GM18498 (cell line): ENCODE measurements around the gene NDUFAF8.

Experiments used
- ATAC-seq: cut with Tn5 transposase; IDR thresholded peaks from one replicate; pipeline ENCODE4 v1.9.1; 2021; ENCODE audit warnings: mild to moderate bottlenecking, moderate library complexity; ENCODE audit not compliant: unreplicated experiment

NDUFAF8 gene

DNA sequence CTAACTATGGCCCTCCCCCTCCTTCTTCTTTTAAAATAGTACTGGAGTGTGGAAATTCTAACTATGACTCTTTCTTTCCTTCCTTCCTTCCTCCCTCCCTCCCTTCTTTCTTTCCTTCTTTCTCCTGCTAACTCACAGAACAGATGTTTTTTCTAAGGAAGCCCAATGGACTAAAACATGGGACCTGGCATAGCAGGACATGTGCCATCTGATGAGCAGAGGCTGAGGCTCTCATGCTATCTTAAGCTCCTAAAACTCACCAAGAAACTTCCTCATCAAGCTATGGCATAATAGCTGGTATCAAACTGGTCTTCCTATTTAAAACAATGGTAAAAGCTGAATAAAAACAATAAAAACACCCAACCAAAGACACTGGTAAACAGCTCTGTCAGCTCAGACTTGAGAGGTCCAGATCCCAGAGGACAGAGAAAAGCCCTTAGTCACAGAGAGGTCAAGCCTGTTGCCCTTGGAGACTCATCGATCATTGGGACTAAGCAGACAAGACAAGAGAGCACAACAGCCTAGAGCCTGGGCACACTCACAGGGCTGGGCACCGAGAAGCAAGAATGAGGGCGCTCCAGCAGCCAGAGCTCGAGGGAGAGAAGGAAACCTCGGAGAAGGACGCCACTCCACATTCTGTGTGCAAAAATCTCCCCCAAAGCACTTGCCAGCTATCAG is 28.4 kb downstream of the NDUFAF8 start:
- ATAC-seq = no peak

DNA sequence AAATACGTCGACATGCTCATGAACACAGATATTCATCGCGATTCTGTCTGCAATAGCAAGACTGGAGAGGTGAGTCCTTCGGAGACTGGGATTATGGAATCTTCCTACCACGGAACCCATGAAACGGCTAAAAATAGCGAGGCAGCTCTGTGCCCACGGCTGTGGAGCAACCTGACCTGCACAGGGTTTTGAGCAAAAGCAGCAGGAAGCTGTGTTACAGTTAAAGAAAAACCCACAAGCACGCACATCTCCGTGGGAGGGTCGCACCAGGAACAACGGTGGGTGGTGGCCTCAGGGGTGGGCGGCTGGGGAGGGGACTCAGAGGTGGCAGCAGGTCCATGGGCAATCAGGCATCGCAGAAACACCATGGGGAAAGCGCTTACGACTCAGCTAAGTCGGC is 31.2 kb downstream of the NDUFAF8 start:
- ATAC-seq = no peak

DNA sequence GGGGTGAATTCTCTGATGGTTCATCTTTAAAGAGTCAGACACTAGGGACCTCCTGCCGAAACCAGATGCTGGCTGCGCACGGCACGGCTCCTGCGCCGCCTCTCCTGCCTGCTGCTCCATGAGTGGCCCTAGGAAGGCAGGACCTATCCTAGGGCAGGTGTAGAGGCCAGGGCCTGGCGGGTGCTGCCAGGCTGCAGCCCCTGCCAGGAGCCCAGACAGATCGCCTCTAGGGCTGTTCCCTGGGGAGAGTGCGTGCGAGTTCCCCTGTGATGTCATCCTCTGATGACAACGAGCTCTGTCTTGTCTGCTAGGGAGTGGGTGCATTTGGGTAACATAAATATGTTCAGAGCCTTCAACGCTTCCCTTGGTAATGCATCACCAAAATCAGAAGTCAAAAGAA is 32.1 kb downstream of the NDUFAF8 start:
- ATAC-seq = no peak

DNA sequence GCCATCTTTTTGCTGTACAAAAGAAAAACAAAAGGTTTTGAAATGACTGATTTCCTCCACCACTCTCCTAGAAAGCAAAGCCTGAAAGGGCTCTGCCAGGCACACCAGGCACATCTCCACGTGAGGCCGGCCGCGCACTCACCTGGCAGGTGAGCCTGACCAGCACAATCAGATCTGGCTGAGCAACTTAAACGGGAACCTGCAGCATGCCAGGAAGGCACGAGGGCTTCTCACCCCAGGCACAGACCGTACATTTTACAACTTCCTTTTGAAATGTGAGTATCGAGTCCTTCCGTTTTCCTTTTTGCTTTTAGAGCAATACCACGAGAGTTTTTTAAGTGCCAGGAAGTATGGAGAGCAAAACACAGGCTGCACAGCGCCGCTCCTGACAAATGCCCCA is 33.5 kb downstream of the NDUFAF8 start:
- ATAC-seq = no peak

DNA sequence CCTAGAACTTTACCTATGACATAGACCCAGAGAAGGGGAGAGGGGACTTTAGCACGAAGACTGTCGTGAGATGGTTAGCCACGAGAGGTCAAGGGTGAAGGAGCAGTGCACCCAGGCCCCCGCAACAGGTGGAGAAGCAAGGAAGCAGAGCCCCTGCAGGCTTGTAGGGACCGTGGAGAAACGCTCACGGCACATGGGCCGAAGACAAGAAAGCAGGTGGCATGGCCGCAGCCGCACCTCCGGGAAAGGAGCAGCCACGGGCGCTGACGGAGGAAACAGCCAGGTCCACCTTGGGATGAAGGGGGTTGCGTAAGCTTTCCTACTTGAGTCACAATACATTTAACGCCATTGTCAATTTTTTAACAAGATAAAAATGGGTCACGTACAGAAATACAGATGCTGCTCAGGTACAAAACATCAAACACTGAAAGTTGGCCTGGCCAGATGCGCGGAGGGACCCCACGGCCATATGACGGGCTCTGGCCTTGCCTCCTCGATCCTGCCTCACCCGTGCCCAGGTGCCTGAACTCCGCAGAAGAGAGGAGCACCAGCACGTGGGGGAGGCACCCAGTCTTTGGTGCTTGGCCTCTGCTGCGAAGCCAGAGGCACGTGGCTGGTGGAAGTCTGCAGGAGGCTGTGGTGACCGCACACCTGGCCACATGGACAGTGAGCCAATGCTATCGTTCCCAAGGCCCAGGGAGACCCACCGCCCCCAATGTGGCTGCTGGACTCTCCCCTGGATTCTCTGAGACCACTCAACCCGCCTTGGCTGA is 34.8 kb downstream of the NDUFAF8 start:
- ATAC-seq = no peak

DNA sequence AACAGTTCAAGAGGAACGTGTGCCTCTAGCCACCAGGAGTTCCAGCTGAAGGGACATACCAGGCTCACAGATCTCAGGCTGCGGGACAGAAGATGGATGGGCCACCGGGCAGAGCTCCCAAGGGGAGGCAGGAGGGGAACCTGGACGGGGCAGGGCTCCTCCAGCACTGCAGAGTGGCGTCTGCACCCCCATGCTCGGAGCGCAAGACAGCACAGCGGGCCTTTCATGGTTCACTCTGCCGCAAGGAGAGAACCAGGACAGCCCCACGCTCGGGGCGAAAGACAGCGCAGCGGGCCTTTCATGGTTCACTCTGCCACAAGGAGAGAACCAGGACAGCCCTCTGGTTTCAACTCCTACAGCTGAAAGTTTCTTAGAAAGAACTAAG is 35.3 kb downstream of the NDUFAF8 start:
- ATAC-seq = no peak

DNA sequence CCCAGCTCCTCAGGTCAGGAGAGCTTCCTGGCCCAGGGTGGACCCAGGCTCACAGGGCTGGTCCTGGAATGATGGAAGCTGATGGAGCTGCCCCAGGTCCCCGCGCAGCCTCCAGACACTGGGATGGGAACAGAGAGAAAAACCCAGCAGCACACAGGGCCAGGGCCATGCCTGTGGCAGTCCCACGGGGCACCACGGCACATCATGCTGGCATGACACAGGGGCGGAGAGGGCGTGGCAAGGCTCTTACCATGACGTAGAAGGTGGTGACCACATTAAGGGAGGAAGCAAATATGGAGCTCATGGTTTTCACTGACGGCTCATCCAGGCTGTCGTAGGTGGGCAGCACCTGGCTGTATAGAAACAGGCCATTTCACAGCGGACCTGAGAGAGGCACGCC is 37.7 kb downstream of the NDUFAF8 start:
- no peak for ATAC-seq

DNA sequence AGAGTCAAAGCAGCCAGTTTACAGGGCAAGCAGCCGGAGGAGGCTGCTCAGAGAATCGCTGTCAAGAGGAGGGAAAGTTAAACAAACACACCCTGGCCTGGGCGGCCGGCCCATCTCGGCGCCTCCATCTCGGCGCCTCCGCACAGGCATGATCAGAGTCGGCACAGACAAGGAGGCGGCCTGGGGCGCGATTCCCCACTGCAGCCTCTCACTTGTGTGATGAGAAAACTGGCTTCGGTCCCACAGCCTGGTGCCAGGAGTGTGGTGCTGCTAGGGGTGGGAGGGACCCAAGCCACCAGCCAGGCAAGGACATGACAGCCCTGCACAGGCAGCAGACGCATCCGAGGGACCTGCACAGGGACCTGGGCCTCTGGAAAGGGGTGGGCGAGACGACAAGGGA is 38.3 kb downstream of the NDUFAF8 start:
- no peak for ATAC-seq

DNA sequence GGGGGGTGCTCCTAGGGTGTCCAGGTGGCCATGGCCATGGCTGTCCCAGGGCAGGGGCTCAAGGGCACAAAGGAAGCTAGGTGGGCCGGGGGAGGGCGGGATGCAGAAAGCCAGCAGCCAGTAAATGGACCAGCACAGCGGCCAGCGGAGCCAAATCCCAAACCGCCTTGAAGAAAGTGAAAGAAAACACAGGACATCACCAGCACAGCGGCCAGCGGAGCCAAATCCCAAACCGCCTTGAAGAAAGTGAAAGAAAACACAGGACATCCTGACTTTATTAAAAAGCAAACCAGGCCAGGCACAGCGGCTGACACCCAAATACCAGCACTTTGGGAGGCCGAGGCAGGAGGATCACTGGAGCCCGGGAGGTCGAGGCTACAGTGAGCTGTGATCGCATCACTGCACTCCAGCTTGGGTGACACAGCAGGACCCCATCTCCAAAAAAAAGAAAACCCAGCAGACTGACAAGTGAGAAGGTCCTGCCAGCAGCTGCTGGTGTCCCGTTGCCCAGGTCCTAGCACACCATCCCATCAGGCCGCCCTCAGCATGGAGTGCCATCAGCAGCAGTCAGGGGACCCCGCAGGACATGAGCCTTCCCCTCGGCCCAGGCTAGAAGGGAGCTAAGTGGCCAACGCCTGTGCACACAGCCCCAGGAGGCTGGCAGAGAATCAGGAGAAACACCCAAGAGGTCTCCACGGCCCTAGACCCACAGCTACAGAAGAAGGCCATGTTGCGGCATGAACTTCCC is 39.0 kb downstream of the NDUFAF8 start:
- no peak for ATAC-seq

DNA sequence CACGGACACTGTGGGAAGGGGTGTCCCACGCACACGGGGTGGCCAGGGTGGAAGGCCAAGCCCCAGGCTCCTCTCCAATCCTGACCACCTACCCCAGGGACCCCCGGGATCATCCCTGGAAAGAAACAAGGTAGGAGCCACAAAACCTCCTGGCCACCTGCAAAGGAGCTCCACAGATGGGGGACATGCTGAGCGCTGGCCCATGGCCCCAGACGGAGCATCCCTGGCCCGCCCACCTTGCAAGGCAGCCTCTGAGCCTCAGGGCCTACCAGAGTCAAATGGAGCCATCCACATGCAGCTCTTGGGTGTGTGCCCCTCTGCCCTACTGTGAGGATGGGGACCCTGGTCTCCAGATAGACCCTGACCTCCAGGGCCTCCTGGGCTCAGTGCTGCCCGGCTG is 39.7 kb downstream of the NDUFAF8 start:
- no peak for ATAC-seq

DNA sequence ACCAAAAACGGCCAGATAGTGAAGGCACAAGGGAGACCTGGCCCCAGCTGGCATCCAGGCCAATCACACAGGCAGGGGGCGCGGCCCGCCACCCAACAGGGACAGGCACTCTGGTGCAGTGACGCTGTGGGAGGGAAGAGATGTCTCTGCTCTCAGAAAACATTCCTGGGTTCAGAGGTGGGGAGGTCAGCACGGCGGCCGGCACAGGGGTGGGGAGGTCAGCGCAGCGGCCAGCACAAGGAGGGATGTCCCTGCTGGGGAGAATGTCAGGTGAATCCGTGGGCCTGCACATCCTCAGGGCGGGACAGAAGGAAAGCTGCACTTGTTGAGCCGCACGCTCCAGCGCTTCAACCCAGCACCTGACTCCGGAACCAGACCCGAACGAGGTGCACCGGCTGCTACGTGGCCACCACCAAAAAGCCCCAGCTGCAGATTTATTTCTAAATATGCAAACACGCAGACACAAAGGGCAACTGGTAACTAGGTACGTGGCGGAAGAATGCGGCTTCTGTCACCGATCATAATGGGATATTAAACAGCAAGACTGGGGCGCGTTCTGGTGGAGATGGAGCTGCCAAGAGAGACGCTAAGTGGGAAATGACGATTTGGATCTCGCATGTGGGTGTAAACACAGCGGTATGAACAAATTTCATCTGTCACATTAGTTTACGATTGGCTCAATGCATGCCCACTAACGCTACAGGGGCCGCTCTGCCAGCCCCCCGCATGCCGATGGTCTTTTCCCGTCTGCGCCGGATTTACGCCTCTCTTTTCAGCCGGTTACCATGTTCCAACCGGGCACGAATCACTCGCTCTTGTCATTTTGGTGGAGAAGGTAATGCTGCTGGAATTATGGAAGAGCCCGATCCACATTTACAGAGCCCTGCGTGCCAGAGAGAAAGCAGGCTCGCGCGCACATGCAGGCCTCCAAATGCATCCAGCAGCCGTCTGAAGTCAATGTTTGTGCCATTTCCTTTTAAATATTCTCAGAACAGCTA is 40.5 kb downstream of the NDUFAF8 start:
- no peak for ATAC-seq

DNA sequence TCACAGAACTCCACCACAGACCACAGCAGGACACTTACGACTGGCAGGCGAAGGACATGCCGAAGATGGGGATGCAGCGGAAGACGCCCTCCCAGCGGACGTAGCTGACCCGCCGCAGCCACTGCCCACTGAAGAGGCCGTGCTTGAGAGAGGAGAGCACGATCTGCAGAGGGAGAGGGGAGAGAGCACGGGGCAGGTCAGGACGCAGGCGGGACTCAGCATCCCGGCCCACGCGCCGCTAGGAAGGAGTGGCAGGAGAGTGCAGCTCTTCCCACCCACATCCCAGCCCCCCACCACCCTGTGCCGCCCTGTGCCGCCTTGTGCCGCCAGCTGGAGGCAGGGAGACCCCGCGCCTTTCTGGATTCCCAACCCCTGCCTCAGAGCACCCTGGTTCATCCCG is 41.5 kb downstream of the NDUFAF8 start:
- ATAC-seq = no peak

DNA sequence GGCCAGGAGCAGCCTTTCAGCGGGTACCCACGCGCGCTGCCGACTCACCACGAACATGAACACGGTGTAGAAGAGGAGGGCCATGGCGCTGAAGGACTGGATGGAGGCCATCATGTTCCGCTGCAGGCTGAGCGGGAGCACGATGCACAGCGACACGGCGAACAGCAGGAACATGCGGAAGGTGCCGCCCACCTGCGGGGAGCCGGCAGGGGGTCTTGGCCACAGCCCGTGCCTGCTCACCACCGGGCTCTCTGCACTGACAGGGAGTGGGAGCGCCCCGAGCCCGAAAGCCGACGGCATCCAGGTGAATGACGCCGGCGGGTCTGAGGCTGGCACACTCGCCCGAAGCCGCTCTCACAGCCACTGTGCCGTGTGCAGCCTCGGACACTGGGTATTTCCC is 43.0 kb downstream of the NDUFAF8 start:
- no peak for ATAC-seq

DNA sequence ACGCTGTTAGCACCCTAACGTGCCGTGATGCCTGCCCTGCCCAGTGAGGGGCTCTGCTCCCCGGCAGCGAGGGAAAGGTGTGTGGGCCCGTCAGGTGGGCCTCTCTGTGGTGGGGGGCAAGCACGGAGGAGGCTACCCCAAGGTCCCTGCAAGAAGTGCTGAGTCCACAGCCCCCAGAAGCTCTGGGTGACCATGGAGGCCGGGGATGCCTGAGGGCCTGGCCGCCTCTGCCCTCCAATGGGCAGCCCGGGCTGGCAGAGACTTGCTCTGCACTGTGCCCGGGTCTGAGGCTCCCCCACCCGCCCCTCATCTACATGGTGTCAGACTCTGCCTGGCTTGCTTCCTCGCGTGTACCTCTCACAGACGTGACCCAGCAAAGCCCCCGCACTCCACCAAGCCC is 43.8 kb downstream of the NDUFAF8 start:
- no peak for ATAC-seq

DNA sequence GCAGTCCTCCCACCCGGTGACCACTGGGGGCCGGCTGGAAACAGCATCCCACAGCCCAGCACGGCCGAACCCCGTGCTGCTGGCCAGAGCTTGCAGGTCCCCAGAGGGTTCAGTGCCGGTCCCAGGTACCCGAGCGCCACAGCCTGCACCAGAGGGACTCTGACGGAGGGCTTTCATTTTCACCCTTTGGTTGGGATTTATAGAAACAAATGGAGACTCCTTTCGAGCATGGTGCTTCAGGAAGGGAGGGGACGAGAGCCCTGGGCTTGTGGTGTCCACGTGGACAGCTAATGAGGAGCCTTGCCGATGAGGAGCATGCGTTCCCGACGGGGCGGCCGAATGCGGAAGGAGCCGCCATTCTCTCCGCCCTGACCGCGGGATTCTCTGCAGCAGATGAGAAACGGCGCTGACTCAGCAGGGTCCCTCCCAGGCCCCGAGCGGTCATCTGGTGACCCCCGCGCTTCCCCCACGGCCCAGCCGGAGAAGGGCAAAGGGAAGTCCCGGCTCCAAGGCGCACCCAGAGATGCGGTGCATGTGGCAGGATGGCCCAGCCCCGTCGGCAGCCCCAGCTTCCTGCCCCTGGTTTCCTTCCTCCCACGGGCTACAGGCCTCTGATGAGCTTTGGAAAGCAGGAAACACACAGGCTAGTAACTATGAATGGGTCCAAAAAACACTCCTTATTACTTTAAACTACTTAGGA is 46.2 kb downstream of the NDUFAF8 start:
- peak; percentile 50 for ATAC-seq

DNA sequence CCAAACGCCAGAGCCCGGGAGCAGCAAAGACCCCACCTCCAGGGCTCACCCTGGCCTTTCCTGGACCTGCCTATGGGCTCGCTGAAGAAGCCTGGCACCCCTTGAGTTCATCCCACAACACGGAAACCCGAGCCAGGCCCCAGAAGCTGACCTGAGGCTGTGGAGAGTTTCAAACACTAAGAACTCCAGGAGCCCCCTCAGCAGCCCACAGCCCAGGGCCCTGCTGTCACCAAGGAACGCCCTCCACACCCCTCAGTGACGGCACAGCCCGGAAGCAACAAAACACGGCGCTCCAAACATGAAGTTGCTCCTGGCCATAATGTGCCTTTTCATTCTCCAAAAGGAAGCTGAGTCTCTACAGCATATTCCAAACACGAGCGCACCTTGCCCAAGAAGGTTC is 46.8 kb downstream of the NDUFAF8 start:
- ATAC-seq = no peak

DNA sequence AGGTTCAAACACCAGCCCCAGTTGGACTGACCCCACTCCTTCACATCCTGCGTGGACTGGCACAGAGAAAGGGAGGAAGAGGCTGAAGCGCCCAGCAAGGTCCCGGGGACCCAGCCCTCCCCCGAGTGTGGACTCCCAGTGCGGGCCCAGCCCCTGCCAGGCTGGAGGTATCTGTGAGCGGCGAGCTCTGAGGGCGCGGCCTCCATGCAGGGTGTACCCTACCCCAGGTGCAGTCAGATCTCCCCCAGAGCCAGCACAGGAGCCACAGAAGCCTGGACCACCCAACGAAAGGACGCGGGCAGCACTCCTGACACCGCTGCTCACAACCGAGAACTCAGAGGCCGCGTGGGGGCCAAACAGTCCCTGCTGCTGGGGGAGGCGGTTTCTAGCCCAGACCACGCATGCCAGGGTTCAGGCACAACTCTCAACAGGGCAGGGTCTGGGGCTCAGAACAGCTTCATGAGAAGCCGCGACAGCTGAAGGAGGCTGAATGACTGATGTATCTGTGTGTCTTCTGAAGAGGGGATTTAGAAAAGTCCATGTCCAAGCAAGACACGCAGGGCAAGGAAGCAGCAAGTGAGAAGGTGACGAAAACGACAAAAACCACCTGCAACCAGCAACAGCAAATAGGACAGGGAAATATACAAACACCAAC is 47.5 kb downstream of the NDUFAF8 start:
- no peak for ATAC-seq

DNA sequence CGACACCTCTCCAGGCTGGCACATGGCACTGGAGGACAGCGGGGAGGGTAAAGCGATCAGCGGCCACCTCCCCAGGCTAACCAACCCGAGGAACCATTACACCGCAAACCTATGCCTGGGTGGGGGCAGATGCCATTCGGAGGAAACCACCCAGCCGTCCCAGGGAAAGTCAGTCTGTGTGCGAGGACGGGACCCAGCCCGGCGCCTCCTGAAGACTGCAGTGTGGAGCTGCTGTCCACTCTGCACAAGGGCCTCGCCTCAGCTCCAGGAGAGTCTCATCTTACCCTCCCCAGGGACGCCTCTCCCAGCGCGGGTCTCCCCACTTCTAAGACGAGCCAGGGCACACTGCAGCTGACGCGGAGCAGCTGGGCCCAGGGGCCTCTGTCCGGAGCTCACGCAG is 48.0 kb downstream of the NDUFAF8 start:
- no peak for ATAC-seq

DNA sequence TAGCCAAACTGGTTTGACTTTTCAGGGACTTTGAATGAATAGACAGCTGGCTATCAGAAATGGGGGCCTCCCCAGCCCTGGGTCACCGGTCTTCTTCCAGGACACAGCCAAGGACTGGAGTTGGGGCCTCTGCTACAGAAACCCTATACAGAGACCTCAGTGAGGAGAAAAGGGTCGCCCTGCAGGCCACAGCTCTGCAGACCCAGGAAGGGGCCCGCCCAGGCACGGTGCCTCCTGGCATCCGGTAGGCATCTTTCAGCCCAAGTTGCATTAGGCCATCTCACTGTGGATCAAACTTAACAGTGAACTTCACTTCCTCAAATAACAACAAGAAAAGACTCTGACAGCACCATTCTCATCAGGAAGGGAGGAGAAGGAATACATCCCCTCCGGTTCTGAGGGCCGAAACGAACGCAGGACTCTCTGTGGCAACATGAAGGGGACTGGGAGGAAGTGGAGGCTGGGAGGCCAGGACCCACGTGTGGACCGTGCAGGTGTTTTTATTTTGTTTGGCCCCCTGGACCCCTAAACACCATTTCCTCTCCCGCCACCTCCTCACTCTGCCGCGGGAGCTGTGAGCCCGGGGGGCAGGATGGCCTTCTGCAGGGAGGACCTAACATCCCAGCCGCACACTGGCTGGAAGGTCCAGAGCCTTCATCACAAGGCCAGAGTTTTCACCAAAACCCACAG is 48.8 kb downstream of the NDUFAF8 start:
- ATAC-seq = no peak
